GM19395 (cell line): ENCODE data around the gene PNKP.

Experiments used
- ATAC-seq: cut with Tn5 transposase; IDR thresholded peaks from one replicate; pipeline ENCODE4 v1.9.1; 2021; ENCODE audit warnings: mild to moderate bottlenecking, moderate library complexity; ENCODE audit not compliant: unreplicated experiment

Gene PNKP

GRCh38 chr19:49847731-49848696 is 19.4 kb downstream of the PNKP start:
- ATAC-seq = no peak

- ATAC-seq = no peak
Observed at GRCh38 chr19:49846408-49846807, 21.0 kb downstream of the PNKP start.

GRCh38 chr19:49845414-49845813 is 22.0 kb downstream of the PNKP start:
- no peak for ATAC-seq

GRCh38 chr19:49844138-49845095 is 23.0 kb downstream of the PNKP start:
- ATAC-seq = no peak

- ATAC-seq = no peak
Observed at GRCh38 chr19:49843265-49843664, 24.1 kb downstream of the PNKP start.

GRCh38 chr19:49840736-49841249 is 26.6 kb downstream of the PNKP start:
- no peak for ATAC-seq

GRCh38 chr19:49840321-49840720 is 27.1 kb downstream of the PNKP start:
- no peak for ATAC-seq

GRCh38 chr19:49839713-49840112 is 27.7 kb downstream of the PNKP start:
- no peak for ATAC-seq

- no peak for ATAC-seq
Observed at GRCh38 chr19:49838885-49839588, 28.3 kb downstream of the PNKP start.

- ATAC-seq = no peak
Observed at GRCh38 chr19:49837425-49837824, 30.0 kb downstream of the PNKP start.

GRCh38 chr19:49837009-49837310 is 30.4 kb downstream of the PNKP start:
- ATAC-seq = no peak

- no peak for ATAC-seq
Observed at GRCh38 chr19:49836176-49837008, 31.0 kb downstream of the PNKP start.

- ATAC-seq = no peak
Observed at GRCh38 chr19:49835562-49835961, 31.8 kb downstream of the PNKP start.

GRCh38 chr19:49833599-49833998 is 33.8 kb downstream of the PNKP start:
- ATAC-seq = no peak

GRCh38 chr19:49832556-49832955 is 34.8 kb downstream of the PNKP start:
- no peak for ATAC-seq

GRCh38 chr19:49831592-49831991 is 35.8 kb downstream of the PNKP start:
- no peak for ATAC-seq

GRCh38 chr19:49830766-49831165 is 36.6 kb downstream of the PNKP start:
- ATAC-seq = no peak

- no peak for ATAC-seq
Observed at GRCh38 chr19:49829721-49830120, 37.7 kb downstream of the PNKP start.

- no peak for ATAC-seq
Observed at GRCh38 chr19:49829200-49829599, 38.2 kb downstream of the PNKP start.

GRCh38 chr19:49827034-49827433 is 40.3 kb downstream of the PNKP start:
- ATAC-seq = no peak
